Epithelial cell of esophagus (primary cell): ENCODE results near the gene SLC9A4.
A peak's percentile ranks its signal among the peaks of the same experiment; 100 is the strongest.

Experiments used
- DNase-seq: peaks from one replicate; pipeline ENCODE4 v3.0.0; 2010; ENCODE audit warnings: low read depth
- H3K4me3 ChIP-seq: 2 replicates; pipeline ENCODE4 v1.5.1; 2011; ENCODE audit warnings: mild to moderate bottlenecking, low read length, control low read depth
- CTCF ChIP-seq: IDR thresholded peaks from 2 replicates; pipeline ENCODE4 v1.5.1; 2011; ENCODE audit warnings: low read depth, mild to moderate bottlenecking, low read length, control low read depth, inconsistent platforms; ENCODE audit not compliant: insufficient read depth; ENCODE audit errors: missing control alignments

The SLC9A4 gene

GRCh38 chr2:102439065-102439695 lies 33.8 kb upstream of the SLC9A4 start:
- DNase-seq: peak; percentile 84
- H3K4me3 ChIP-seq: no peak overlapping the region
- TF ChIP-seq CTCF: no peak

- peak; percentile 76 for TF ChIP-seq CTCF
- H3K4me3 ChIP-seq: no peak overlapping the region
- peak; percentile 54 for DNase-seq
Observed at GRCh38 chr2:102442967-102443828, 29.8 kb upstream of the SLC9A4 start.

- TF ChIP-seq CTCF: no peak
- H3K4me3 ChIP-seq: no peak overlapping the region
- no peak for DNase-seq
Observed at GRCh38 chr2:102444233-102444632, 28.8 kb upstream of the SLC9A4 start.

- TF ChIP-seq CTCF: no peak
- DNase-seq: no peak
- H3K4me3 ChIP-seq: no peak overlapping the region
Observed at GRCh38 chr2:102446936-102447335, 26.1 kb upstream of the SLC9A4 start.

- peak; percentile 56 for DNase-seq
- H3K4me3 ChIP-seq: no peak overlapping the region
- peak; percentile 75 for TF ChIP-seq CTCF
Observed at GRCh38 chr2:102449370-102449974, 23.6 kb upstream of the SLC9A4 start.

GRCh38 chr2:102451968-102452367 lies 21.1 kb upstream of the SLC9A4 start:
- no peak for DNase-seq
- H3K4me3 ChIP-seq: no peak overlapping the region
- no peak for TF ChIP-seq CTCF
